Measurements from ENCODE around the gene FBXW8. TPM values are rescaled to one million over a fixed set of nuclear protein-coding genes. Genes with fewer than 3 reads are reported as not detected.
A peak's percentile ranks its signal among the peaks of the same experiment; 100 is the strongest.

FBXW8 gene
- total RNA-seq, 2 donors from 2014 or later: 7.9 to 9.0 TPM

DNA sequence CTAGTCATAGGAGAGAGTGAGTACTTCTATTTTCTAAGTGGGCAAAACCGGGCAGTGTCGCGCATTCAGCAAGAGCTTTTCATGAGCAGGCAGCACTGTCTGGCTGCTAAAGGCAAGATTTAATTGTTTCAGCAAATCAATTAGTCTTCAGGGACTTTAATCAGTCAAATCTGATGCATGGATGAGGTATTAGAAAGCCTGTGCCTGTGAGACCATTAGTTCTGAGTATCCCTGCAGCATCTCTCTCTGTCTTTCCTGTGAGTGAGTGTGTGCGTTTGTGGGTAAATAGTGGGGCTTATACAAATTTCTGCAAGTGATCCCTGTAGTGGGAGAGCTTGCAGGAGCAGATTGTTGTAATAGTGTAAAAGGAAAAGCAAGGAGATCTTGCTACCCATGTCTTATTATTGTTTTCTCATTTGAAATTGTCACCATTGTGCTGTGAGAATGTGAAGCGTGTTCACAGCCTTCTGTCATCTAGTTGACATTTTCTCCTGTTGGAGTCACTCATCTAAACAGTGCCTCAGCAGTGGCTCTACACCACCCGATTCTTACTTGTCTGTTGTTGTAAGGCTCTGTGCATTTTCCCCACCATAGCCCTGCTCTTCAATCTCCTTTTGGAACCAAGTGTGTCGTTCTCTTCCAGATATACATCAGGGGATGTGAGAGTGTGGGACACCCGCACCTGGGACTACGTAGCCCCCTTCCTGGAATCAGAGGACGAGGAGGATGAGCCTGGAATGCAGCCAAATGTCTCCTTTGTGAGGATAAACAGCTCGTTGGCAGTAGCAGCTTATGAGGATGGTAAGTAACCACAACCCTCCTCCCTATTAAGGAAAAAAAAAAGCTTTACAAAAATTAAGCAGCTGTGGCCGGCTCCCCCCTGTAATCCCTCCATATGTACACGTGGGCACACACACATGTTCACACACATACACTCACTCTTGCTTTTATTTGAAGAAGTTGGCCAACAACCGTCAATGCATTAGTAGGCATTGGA is 53.6 kb downstream of the FBXW8 start:
- H3K27ac ChIP-seq: no peak overlapping the region
- H3K36me3 ChIP-seq: peaks cover 5% of the 10 kb centered on the region
- no peak for DNase-seq (ENCODE audit: low spot score)

GRCh38 chr12:116968986-116969385 is 58.2 kb downstream of the FBXW8 start:
- peaks cover 10% of the 10 kb centered on the region for H3K36me3 ChIP-seq

More for the DNA sequence above, 53.6 kb downstream of the FBXW8 start:
- no peak for TF ChIP-seq CTCF (IDR thresholded peaks at IDR 0.05)
- H3K27me3 ChIP-seq: no peaks in the 10 kb centered on the region
- no peaks in the 10 kb centered on the region for H3K9me3 ChIP-seq
- H3K4me3 ChIP-seq: no peak overlapping the region
- no peaks in the 10 kb centered on the region for H3K4me1 ChIP-seq

GRCh38 chr12:116969615-116970585 is 59.1 kb downstream of the FBXW8 start:
- DNase-seq (ENCODE audit: low spot score): peak; percentile 60
- H3K4me1 ChIP-seq: peaks cover 0 to 10% of the 10 kb centered on the region in 2 donors
- H3K27ac ChIP-seq: no peak overlapping the region
- H3K36me3 ChIP-seq: peaks cover 6% of the 10 kb centered on the region
- peak overlapping the region in 1 of 2 donors; percentile 8 for H3K4me3 ChIP-seq
- H3K27me3 ChIP-seq: no peaks in the 10 kb centered on the region
- TF ChIP-seq CTCF (IDR thresholded peaks at IDR 0.05): no peak
- no peaks in the 10 kb centered on the region for H3K9me3 ChIP-seq

More at GRCh38 chr12:116968986-116969385, 58.2 kb downstream of the FBXW8 start:
- no peaks in the 10 kb centered on the region for H3K27me3 ChIP-seq
- peaks cover 0 to 10% of the 10 kb centered on the region in 2 donors for H3K4me1 ChIP-seq
- no peak overlapping the region for H3K4me3 ChIP-seq
- H3K27ac ChIP-seq: no peak overlapping the region
- no peak for TF ChIP-seq CTCF (IDR thresholded peaks at IDR 0.05)
- no peaks in the 10 kb centered on the region for H3K9me3 ChIP-seq
- no peak for DNase-seq (ENCODE audit: low spot score)

- Histone ChIP-seq H3K27ac (no peak overlapping the region), H3K36me3 (peaks cover 5% of the 10 kb centered on the region), H3K4me3 (no peak overlapping the region), H3K4me1 (peaks cover 0 to 10% of the 10 kb centered on the region in 2 donors), H3K9me3 (no peaks in the 10 kb centered on the region), H3K27me3 (no peaks in the 10 kb centered on the region)
- TF ChIP-seq CTCF (IDR thresholded peaks at IDR 0.05): no peak
- no peak for DNase-seq (ENCODE audit: low spot score)
Observed at GRCh38 chr12:116971222-116971621, 60.5 kb downstream of the FBXW8 start.

DNA sequence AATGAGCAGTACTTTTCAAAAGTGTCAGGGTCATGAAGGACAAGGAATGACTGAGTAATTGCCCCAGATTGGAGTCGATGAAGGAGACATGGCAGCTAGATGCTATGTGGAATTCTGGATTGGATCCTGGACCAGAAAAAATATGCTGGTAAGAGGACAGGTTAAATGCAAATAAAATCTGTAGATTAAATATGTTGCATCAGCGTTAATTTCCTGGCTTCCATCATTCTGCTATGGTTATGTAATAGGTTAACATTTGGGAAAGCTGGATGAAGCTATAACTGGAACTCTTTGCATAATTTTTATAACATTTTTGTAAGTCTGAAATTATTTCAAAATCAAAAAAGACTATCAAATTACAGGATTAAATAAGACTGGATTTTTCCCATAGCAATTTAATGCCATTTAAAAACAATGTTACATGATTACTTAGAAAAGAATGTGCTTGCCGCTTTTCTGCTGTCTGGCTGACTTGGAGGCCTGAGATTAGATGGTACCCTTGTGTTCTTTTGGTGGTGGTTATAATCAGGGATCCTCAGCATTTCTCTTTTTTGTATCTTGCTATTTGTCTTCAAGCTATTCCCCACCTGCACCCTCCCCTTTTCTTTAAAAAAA is 65.1 kb downstream of the FBXW8 start:
- DNase-seq (ENCODE audit: low spot score): no peak
- Histone ChIP-seq H3K27me3 (no peaks in the 10 kb centered on the region), H3K36me3 (peaks cover 5% of the 10 kb centered on the region), H3K27ac (no peak overlapping the region), H3K9me3 (no peaks in the 10 kb centered on the region), H3K4me3 (no peak overlapping the region), H3K4me1 (no peaks in the 10 kb centered on the region)
- no peak for TF ChIP-seq CTCF (IDR thresholded peaks at IDR 0.05)

Measured in right atrium auricular region (tissue), 2 donors.